ENCODE results near the gene CASP8AP2.
A peak's percentile ranks its signal among the peaks of the same experiment; 100 is the strongest.

CASP8AP2 gene

GRCh38 chr6:89853068-89853467 lies 23.4 kb downstream of the CASP8AP2 start:
- Histone ChIP-seq H3K9me2 (replicated peaks; ENCODE audit: insufficient read depth, low read length) (no peaks in the 10 kb centered on the region), H3K9me3 (replicated peaks; ENCODE audit: insufficient read depth, low read length) (no peaks in the 10 kb centered on the region), H4K20me1 (ENCODE audit: insufficient read depth, low read length) (no peaks in the 10 kb centered on the region), H3F3A (ENCODE audit: insufficient read depth, low read length) (no peaks in the 10 kb centered on the region), H3K4me3 (ENCODE audit: low read length) (no peak overlapping the region), H3K79me2 (ENCODE audit: low read length) (peaks cover 15% of the 10 kb centered on the region; the same call in 1 of the 2 replicates), H3K27ac (ENCODE audit: low read length) (no peak overlapping the region), H3K27me3 (replicated peaks; ENCODE audit: insufficient read depth, low read length) (no peaks in the 10 kb centered on the region), H3K4me2 (ENCODE audit: low read depth, low read length) (no peak overlapping the region), H2AFZ (ENCODE audit: low read length) (no peak overlapping the region), H3K9ac (ENCODE audit: low read length) (no peak overlapping the region), H3K36me3 (replicated peaks; ENCODE audit: insufficient read depth, low read length) (no peaks in the 10 kb centered on the region; the same call in 1 of the 2 replicates), H3K4me1 (ENCODE audit: low read length) (no peaks in the 10 kb centered on the region)
- no peak for TF ChIP-seq EZH2phosphoT487 (IDR thresholded peaks at IDR 0.05; ENCODE audit: low read length)
- TF ChIP-seq, protein P1, sequence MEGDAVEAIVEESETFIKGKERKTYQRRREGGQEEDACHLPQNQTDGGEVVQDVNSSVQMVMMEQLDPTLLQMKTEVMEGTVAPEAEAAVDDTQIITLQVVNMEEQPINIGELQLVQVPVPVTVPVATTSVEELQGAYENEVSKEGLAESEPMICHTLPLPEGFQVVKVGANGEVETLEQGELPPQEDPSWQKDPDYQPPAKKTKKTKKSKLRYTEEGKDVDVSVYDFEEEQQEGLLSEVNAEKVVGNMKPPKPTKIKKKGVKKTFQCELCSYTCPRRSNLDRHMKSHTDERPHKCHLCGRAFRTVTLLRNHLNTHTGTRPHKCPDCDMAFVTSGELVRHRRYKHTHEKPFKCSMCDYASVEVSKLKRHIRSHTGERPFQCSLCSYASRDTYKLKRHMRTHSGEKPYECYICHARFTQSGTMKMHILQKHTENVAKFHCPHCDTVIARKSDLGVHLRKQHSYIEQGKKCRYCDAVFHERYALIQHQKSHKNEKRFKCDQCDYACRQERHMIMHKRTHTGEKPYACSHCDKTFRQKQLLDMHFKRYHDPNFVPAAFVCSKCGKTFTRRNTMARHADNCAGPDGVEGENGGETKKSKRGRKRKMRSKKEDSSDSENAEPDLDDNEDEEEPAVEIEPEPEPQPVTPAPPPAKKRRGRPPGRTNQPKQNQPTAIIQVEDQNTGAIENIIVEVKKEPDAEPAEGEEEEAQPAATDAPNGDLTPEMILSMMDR (IDR thresholded peaks at IDR 0.05; ENCODE audit: low read length): no peak
- TF ChIP-seq EZH2 (optimal IDR thresholded peaks at IDR 0.05; ENCODE audit: low read depth, low read length): no peak
- no peak for DNase-seq

- Histone ChIP-seq H3K79me2 (ENCODE audit: low read length) (no peaks in the 10 kb centered on the region), H3K36me3 (replicated peaks; ENCODE audit: insufficient read depth, low read length) (peaks cover 12% of the 10 kb centered on the region), H3K9ac (ENCODE audit: low read length) (no peak overlapping the region), H3K27me3 (replicated peaks; ENCODE audit: insufficient read depth, low read length) (no peaks in the 10 kb centered on the region), H3K4me3 (ENCODE audit: low read length) (no peak overlapping the region), H3K9me3 (replicated peaks; ENCODE audit: insufficient read depth, low read length) (no peaks in the 10 kb centered on the region), H2AFZ (ENCODE audit: low read length) (no peak overlapping the region), H3K4me1 (ENCODE audit: low read length) (0 out of 2 replicates have a peak, but pooled peaks cover 3% of the 10 kb centered on the region), H3K27ac (ENCODE audit: low read length) (no peak overlapping the region), H3K4me2 (ENCODE audit: low read depth, low read length) (no peak overlapping the region), H4K20me1 (ENCODE audit: insufficient read depth, low read length) (no peaks in the 10 kb centered on the region), H3F3A (ENCODE audit: insufficient read depth, low read length) (no peaks in the 10 kb centered on the region), H3K9me2 (replicated peaks; ENCODE audit: insufficient read depth, low read length) (no peaks in the 10 kb centered on the region)
- DNase-seq: no peak
- TF ChIP-seq EZH2phosphoT487 (IDR thresholded peaks at IDR 0.05; ENCODE audit: low read length) (no peak), EZH2 (optimal IDR thresholded peaks at IDR 0.05; ENCODE audit: low read depth, low read length) (no peak)
- TF ChIP-seq, protein P1 (IDR thresholded peaks at IDR 0.05; ENCODE audit: low read length): no peak
These were observed 28.4 kb downstream of the CASP8AP2 start for GRCh38 chr6:89858041-89858440.

- Histone ChIP-seq H3K9ac (ENCODE audit: low read length) (no peak overlapping the region), H3K27me3 (replicated peaks; ENCODE audit: insufficient read depth, low read length) (no peaks in the 10 kb centered on the region), H3F3A (ENCODE audit: insufficient read depth, low read length) (no peaks in the 10 kb centered on the region), H4K20me1 (ENCODE audit: insufficient read depth, low read length) (no peaks in the 10 kb centered on the region), H3K79me2 (ENCODE audit: low read length) (no peaks in the 10 kb centered on the region), H3K4me2 (ENCODE audit: low read depth, low read length) (no peak overlapping the region), H3K4me1 (ENCODE audit: low read length) (0 out of 2 replicates have a peak, but pooled peaks cover 3% of the 10 kb centered on the region), H3K9me3 (replicated peaks; ENCODE audit: insufficient read depth, low read length) (no peaks in the 10 kb centered on the region), H3K4me3 (ENCODE audit: low read length) (no peak overlapping the region), H3K9me2 (replicated peaks; ENCODE audit: insufficient read depth, low read length) (no peaks in the 10 kb centered on the region), H3K36me3 (replicated peaks; ENCODE audit: insufficient read depth, low read length) (peaks cover 21% of the 10 kb centered on the region), H2AFZ (ENCODE audit: low read length) (no peak overlapping the region), H3K27ac (ENCODE audit: low read length) (peak overlapping the region; percentile 56; the same call in 1 of the 2 replicates)
- DNase-seq: peak; percentile 73
- TF ChIP-seq EZH2 (optimal IDR thresholded peaks at IDR 0.05; ENCODE audit: low read depth, low read length): no peak
- no peak for TF ChIP-seq EZH2phosphoT487 (IDR thresholded peaks at IDR 0.05; ENCODE audit: low read length)
- TF ChIP-seq, protein P1 (IDR thresholded peaks at IDR 0.05; ENCODE audit: low read length): no peak
These were observed 30.1 kb downstream of the CASP8AP2 start for GRCh38 chr6:89859744-89860143.
